GM13977 (cell line): ENCODE results near the gene KCP.

Source experiments
- DNase-seq: peaks from one replicate; pipeline ENCODE4 v3.0.0; 2012; ENCODE audit warnings: low spot score
- CTCF ChIP-seq: IDR thresholded peaks from 2 replicates; pipeline ENCODE4 v1.5.1; 2012; ENCODE audit warnings: mild to moderate bottlenecking, control low read depth; ENCODE audit not compliant: insufficient read depth; ENCODE audit errors: extremely low read depth, missing control alignments
- in situ Hi-C: fragments of 300-500 bp; cut with MboI; formaldehyde crosslinking; loops from one replicate; pipeline ENCODE4 v1.12.0; 2022; ENCODE audit warnings: low sequenced_read_pairs, low pct_unique_long_range_greater_than_20kb, mixed read lengths, inconsistent platforms; ENCODE audit not compliant: unreplicated experiment

Gene KCP

GRCh38 chr7:128910569-128910945 lies at the start of gene KCP:
Gene KCP (minus strand): TSS chr7:128910709. CDS start chr7:128910676, 33 bp downstream.
- in situ Hi-C loops: no loop called here
- DNase-seq: no peak
- TF ChIP-seq CTCF: no peak

GRCh38 chr7:128959296-128959695 lies 48.8 kb upstream of the KCP start:
- in situ Hi-C loops: no loop called here
- no peak for DNase-seq
- no peak for TF ChIP-seq CTCF

GRCh38 chr7:128955981-128956380 lies 45.5 kb upstream of the KCP start:
- no peak for TF ChIP-seq CTCF
- in situ Hi-C loops: no loop called here
- no peak for DNase-seq

GRCh38 chr7:128954830-128955802 lies 44.6 kb upstream of the KCP start:
- no peak for DNase-seq
- no peak for TF ChIP-seq CTCF
- in situ Hi-C loops: no loop called here

GRCh38 chr7:128954150-128954549 lies 43.6 kb upstream of the KCP start:
- no peak for TF ChIP-seq CTCF
- in situ Hi-C loops: no loop called here
- no peak for DNase-seq

- no peak for DNase-seq
- no peak for TF ChIP-seq CTCF
- in situ Hi-C loops: no loop called here
These were observed 40.8 kb upstream of the KCP start for GRCh38 chr7:128951296-128951695.
